Fibroblast of lung (primary cell): ENCODE measurements around the gene ZSCAN5C.

Experiments used
- CTCF ChIP-seq, 2 donors: IDR thresholded peaks in 1 of 2; conservative IDR thresholded peaks in 1 of 2; 1 replicate in 1 of 2; 2 replicates in 1 of 2; pipeline ENCODE4 v1.5.1; 2011 to 2012; ENCODE audit warnings: low read length in 2 of 2, control low read depth in 1 of 2, inconsistent platforms in 1 of 2, low read depth in 1 of 2, mild to moderate bottlenecking in 1 of 2
- EZH2 ChIP-seq: IDR thresholded peaks from 2 replicates; pipeline ENCODE4 v1.5.1; 2012; ENCODE audit warnings: low read length, control low read depth, mild to moderate bottlenecking; ENCODE audit errors: missing control alignments

DNA sequence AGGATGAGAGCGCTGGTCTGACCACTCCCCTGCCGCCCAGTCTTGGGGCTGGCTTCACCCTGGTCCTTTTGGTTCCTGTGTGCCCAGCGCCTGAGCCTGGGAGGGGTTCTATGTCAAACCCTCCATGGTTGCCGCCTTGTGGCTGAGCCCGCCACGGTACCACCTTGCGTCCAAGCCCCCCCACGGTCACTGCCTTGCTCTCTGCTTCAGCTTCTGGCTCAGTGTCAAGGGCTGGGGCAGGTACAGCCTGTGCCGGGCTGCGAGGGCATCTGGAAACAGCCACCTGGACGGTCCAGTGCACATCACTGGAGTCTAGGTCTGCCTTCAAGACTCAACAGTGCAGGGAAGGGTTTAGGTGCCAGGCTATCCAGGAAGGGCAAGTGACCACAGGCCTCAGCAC, 40.5 kb upstream of the ZSCAN5C start:
- TF ChIP-seq CTCF (conservative IDR thresholded peaks at IDR 0.05 in 1 of 2, IDR thresholded peaks at IDR 0.05 in 1 of 2; ENCODE audit: low read depth in 1 of 2, low read length in 2 of 2) (no peak), EZH2 (no peak)
